Fibroblast of pulmonary artery (primary cell): ENCODE results near the gene ADPRM.
"Not testable (repeated sequence)": the region's sequence is repeated elsewhere in the genome, so short reads cannot be mapped to it uniquely, and the experiment has no call there.

ENCODE experiments used
- DNase-seq: peaks from one replicate; pipeline ENCODE4 v3.0.0-alpha.2; 2010; ENCODE audit warnings: low read depth
- H3K4me3 ChIP-seq: replicated peaks from 2 replicates; pipeline ENCODE4 v1.5.1; 2011; ENCODE audit warnings: low read depth, mild to moderate bottlenecking, control low read depth, low read length, moderate library complexity
- TF ChIP-seq, protein P1 (sequence below): IDR thresholded peaks from 2 replicates; pipeline ENCODE4 v1.5.1; 2011; ENCODE audit warnings: mild to moderate bottlenecking, control low read depth, low read length, inconsistent platforms; ENCODE audit errors: missing control alignments

ADPRM gene

DNA sequence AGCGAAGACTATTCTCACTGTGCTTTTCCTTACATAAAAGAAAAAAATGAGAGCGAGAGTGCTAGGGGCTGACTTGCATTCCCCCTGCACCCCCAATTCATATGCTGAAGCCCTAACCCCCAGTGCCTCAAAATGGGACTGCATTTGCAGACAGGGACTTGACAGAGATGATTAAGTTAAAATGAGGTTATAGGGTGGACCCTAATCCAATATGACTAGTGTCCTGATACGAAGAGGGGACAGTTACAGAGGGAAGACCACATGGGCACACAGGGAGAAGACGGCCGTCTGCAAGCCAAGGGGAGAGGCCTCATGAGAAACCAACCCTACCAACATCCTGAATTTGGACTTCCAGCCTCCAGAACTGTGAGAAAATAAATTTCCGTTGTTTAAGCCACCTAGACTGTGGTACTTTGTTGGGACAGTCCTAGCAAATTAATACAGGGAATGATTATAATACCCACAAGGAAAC lies 34.0 kb downstream of the ADPRM start:
- no peak overlapping the region for H3K4me3 ChIP-seq
- TF ChIP-seq, protein P1, sequence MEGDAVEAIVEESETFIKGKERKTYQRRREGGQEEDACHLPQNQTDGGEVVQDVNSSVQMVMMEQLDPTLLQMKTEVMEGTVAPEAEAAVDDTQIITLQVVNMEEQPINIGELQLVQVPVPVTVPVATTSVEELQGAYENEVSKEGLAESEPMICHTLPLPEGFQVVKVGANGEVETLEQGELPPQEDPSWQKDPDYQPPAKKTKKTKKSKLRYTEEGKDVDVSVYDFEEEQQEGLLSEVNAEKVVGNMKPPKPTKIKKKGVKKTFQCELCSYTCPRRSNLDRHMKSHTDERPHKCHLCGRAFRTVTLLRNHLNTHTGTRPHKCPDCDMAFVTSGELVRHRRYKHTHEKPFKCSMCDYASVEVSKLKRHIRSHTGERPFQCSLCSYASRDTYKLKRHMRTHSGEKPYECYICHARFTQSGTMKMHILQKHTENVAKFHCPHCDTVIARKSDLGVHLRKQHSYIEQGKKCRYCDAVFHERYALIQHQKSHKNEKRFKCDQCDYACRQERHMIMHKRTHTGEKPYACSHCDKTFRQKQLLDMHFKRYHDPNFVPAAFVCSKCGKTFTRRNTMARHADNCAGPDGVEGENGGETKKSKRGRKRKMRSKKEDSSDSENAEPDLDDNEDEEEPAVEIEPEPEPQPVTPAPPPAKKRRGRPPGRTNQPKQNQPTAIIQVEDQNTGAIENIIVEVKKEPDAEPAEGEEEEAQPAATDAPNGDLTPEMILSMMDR, result no peak
- no peak for DNase-seq

DNA sequence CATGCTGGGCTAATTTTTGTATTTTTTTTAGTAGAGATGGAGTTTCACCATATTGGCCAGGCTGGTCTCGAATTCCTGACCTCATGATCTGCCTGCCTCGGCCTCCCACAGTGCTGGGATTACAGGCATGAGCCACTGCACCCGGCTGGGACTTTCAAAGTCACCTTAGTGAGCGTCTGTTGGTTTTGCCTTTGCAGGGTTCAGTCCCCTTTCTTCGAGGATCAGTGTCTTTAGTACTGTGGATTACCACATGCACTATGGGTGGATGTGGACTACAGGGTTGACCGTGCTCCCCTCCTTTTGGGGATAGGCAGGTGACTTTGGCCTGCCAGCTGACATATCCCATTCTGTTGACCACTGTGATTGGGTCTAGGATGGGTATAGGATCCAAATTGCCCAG lies 34.7 kb downstream of the ADPRM start:
- H3K4me3 ChIP-seq, DNase-seq: not testable (repeated sequence)

DNA sequence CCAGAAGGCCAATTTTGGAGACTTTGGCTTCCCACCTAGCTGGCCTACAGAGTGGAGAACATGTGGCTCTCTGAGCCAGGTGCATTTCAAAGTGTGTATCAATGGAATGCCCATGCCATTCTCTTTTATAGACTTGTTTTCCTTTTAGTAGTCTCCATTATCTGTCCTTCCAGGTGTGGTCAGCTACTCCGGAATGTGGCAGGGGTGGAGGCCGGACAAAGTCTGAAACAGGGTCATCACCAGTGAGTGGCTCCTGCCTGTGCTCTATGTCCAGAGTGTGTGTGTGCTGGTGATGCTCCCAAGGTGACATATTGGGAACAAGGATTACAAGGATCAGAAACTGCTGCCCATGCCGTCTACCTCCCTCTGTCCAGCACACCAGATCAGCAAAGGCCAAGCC lies 36.3 kb downstream of the ADPRM start:
- no peak overlapping the region for H3K4me3 ChIP-seq
- DNase-seq, result no peak
- TF ChIP-seq, protein P1, result no peak

DNA sequence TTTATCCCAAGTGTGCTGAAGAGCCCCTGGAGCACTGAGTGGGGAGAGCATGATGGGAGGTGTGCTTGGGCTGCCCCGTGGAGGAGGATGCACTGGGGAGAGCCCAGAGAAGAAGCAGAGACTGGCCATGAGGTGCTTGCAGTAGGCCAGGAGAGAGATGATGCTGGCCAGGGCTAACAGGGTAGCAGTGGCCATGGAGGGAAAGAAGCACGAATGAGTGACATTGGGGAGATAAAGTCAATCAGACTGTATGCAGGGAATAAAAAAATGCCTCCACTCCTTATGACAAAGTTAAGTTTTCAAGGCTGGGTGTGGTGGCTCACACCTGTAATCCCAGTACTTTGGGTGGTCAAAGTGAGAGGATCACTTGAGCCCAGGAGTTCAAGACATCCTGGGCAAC lies 37.9 kb downstream of the ADPRM start:
- TF ChIP-seq, protein P1, result no peak
- no peak overlapping the region for H3K4me3 ChIP-seq
- DNase-seq, result no peak

DNA sequence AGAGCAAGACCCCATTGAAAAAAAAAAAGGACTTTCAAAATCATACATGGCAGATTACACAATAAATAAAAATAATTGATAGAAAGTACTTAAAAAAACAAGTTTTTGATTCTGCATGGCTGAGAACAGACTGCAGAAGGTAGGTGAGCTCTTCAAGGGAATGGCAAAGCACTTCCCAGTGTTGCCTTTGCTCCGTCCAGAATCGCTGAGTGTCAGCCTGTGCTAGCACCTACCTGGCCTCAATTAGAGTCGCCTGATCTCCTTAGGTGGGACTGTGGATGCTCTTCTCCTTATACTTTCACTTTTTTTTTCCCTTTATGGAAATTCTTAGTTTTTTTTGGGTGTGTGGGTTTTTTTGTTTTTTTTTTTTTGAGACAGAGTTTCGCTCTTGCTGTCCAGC lies 38.4 kb downstream of the ADPRM start:
- TF ChIP-seq, protein P1, result no peak
- no peak for DNase-seq
- H3K4me3 ChIP-seq, result no peak overlapping the region

DNA sequence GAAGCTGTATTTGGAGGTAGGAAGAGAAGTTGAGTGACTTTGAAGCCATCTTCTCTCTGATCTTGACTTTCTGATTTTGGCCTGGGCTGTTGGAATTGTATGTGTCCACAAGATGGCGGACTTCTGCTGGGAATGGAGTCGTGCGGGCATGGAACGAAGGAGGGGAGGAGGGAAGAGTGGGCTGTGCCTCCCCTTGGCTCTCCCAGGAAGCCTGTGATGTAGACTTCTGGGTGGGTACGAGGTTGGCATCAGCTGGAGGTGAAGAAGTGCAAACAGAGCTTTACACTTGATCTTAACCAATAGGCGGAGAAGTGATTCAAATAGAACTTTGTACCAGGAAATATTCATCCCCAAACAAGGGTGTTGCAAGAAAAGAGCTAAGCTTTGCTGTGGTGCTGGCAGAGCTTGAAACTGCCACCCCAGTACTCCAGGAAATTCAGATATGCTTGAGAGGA lies 39.8 kb downstream of the ADPRM start:
- peak; percentile 66 for DNase-seq
- no peak overlapping the region for H3K4me3 ChIP-seq
- TF ChIP-seq, protein P1, result peak; percentile 87

DNA sequence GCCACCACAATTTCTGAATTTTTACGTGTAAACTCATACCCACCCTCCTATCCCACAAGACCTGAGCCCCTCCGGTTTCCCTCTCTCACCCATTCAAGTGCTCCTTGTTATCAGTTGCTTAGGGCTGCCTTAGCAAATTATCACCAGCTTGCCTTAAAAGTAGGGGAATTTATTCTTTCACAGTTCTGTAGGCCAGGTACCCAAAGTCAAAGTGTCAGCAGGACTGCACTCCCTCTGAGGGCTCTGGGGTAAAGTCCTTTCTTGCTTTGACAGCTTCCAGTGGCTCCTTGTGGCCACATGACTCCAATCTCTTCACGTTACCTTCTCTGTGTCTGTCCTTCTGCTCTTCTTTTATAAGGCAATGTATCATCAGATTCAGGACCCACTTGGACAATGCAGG lies 40.3 kb downstream of the ADPRM start:
- H3K4me3 ChIP-seq, result no peak overlapping the region
- no peak for DNase-seq
- TF ChIP-seq, protein P1, result no peak
